T-cell (primary cell): ENCODE data around the gene ASTN1. TPM values are rescaled to one million over a fixed set of nuclear protein-coding genes. Genes with fewer than 3 reads are reported as not detected.

Source experiments
- ATAC-seq, 4 experiments: fragments of 200-7000 bp in 3 of 4; fragments of 150-1000 bp in 1 of 4; cut with Tn5 transposase; replicated peaks in 1 of 4; 1 replicate in 3 of 4; 2 replicates in 1 of 4; pipeline ENCODE4 v1.10.0; 2021; ENCODE audit warnings: moderate library complexity in 3 of 4, mild to moderate bottlenecking in 2 of 4, moderate number of reproducible peaks in 1 of 4
- CTCF ChIA-PET, 2 donors: fragments of 300-600 bp; sonication (Branson Sonifier 250); formaldehyde crosslinking; loops; one replicate each; lab custom pipeline; 2022; ENCODE audit warnings: antibody characterized with exemption in 2 of 2; lab: Charles Lee
- POLR2A ChIA-PET, 2 donors: fragments of 300-600 bp; sonication (Branson Sonifier 250); formaldehyde crosslinking; loops; one replicate each; lab custom pipeline; 2022; ENCODE audit warnings: antibody characterized with exemption in 2 of 2; lab: Charles Lee
- DNase-seq, 35 experiments: peaks; one replicate each; pipeline versions ENCODE4 v3.0.0 to v3.0.0-alpha.2; 2013 to 2023
- H3K27ac ChIP-seq: one replicate; pipeline ENCODE4 v1.5.1; 2013; ENCODE audit warnings: low read length
- H3K27me3 ChIP-seq, 2 experiments: replicated peaks in 1 of 2; 1 replicate in 1 of 2; 2 replicates in 1 of 2; pipeline versions ENCODE4 v1.6.1 to v1.7.0; 2013; ENCODE audit warnings: low read length in 1 of 2, mixed read lengths in 1 of 2; ENCODE audit not compliant: control insufficient read depth in 2 of 2, insufficient read depth in 2 of 2; ENCODE audit errors: extremely low read depth in 1 of 2
- H3K36me3 ChIP-seq, 2 donors: 1 replicate in 1 of 2; 2 replicates in 1 of 2; pipeline versions ENCODE4 v1.6.1 to v1.7.0; 2013; ENCODE audit warnings: low read length in 1 of 2; ENCODE audit not compliant: control insufficient read depth in 2 of 2, insufficient read depth in 1 of 2; ENCODE audit errors: extremely low read depth in 1 of 2
- H3K4me1 ChIP-seq, 2 experiments: 1 replicate in 1 of 2; 2 replicates in 1 of 2; pipeline versions ENCODE4 v1.6.1 to v1.7.0; 2013; ENCODE audit warnings: low read length in 2 of 2, mixed read lengths in 1 of 2; ENCODE audit not compliant: insufficient read depth in 2 of 2, control insufficient read depth in 1 of 2; ENCODE audit errors: extremely low read depth in 1 of 2
- H3K4me3 ChIP-seq, 2 donors: 1 replicate in 1 of 2; 2 replicates in 1 of 2; pipeline versions ENCODE4 v1.5.1 to v1.7.0; 2013; ENCODE audit warnings: mild to moderate bottlenecking in 2 of 2, low read length in 1 of 2, moderate library complexity in 1 of 2; ENCODE audit not compliant: control insufficient read depth in 1 of 2; ENCODE audit errors: extremely low read depth in 1 of 2
- H3K9me3 ChIP-seq: 2 replicates; pipeline ENCODE4 v1.7.0; 2013
- H3K27ac Mint-ChIP-seq, 2 donors: one replicate each; pipeline ENCODE4 v1.8.0; 2020 to 2021; ENCODE audit warnings: mild to moderate bottlenecking in 2 of 2, mixed read lengths in 2 of 2
- H3K27me3 Mint-ChIP-seq, 2 donors: one replicate each; pipeline ENCODE4 v1.8.0; 2021 to 2022; ENCODE audit warnings: mixed read lengths in 2 of 2
- H3K36me3 Mint-ChIP-seq: one replicate; pipeline ENCODE4 v1.8.0; 2021; ENCODE audit warnings: mixed read lengths
- H3K4me1 Mint-ChIP-seq, 3 donors: one replicate each; pipeline ENCODE4 v1.8.0; 2020 to 2022; ENCODE audit warnings: mixed read lengths in 3 of 3, mild to moderate bottlenecking in 1 of 3
- H3K4me3 Mint-ChIP-seq, 3 donors: one replicate each; pipeline ENCODE4 v1.8.0; 2020 to 2022; ENCODE audit warnings: mild to moderate bottlenecking in 3 of 3, mixed read lengths in 3 of 3, moderate library complexity in 3 of 3
- H3K9me3 Mint-ChIP-seq, 3 donors: one replicate each; pipeline ENCODE4 v1.8.0; 2020 to 2022; ENCODE audit warnings: mixed read lengths in 3 of 3
- WGBS: methylation state at CpG from one replicate; pipeline ENCODE4 v1.1.5; 2013; ENCODE audit warnings: missing lambda C conversion rate; ENCODE audit not compliant: insufficient coverage; 5-methylcytosine and 5-hydroxymethylcytosine counted together
- total RNA-seq, 35 experiments: library from RNA in 6 of 35; stranded (reverse) in 6 of 35; fragments of 120-200 nt in 1 of 35; gene quantifications; one replicate each; pipeline versions ENCODE4 v1.2.1 to v1.2.4 and lab custom pipeline; 2013 to 2026

The ASTN1 gene
- total RNA-seq, 5 donors from 2014 or later (not counting 1 experiment from before 2014, with no cell fraction given): 0.06 TPM; not detected in 4

DNA sequence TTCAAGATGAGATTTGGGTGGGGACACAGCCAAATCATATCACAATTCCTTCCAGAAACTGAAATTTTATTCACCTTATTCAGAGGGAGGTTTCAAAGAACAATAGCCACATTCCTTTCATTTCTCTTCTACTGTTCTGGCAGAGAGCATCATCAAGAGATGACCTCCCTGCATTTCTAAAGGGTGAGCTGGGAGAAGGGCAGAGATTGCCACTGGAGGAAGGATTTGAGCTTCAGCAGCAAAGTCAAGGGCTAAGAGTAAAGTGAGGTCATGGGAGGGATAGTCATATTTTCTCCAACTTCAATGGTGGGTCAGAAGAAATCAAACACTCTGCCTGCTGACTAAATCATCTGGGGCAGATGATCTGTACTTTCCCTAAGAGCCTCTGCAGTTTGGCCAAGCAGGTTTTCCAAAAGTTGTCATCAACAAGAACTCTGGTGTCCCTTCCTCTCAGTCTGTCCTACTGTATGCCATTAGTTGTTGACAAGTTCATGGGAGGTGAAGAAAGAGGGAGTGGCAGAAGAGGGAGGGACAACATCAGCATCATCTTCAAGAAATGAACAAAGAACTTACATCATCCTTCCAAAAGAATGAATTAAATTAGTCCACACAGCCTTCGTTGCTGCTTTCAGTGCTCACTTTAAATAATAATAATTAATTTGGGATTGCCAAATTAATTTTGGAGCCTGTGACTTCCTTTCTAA, 298.3 kb downstream of the ASTN1 start:
- ChIA-PET CTCF (no interaction called here), POLR2A (no interaction called here)
- H3K36me3 ChIP-seq: no peaks in the 10 kb centered on the region
- ATAC-seq: no peak
- no peak overlapping the region for H3K4me3 ChIP-seq
- H3K27ac ChIP-seq: no peak overlapping the region
- H3K4me3 Mint-ChIP-seq: no peak overlapping the region
- H3K27me3 Mint-ChIP-seq: peaks cover 3 to 19% of the 10 kb centered on the region in 2 donors
- no CpG with 5 or more reads among the region's 1 CpG for WGBS
- H3K27ac Mint-ChIP-seq: no peak overlapping the region
- H3K9me3 ChIP-seq: no peaks in the 10 kb centered on the region
- no peak for DNase-seq
- H3K9me3 Mint-ChIP-seq: peaks cover 0 to 8% (median 0%) of the 10 kb centered on the region in 3 donors
- H3K36me3 Mint-ChIP-seq: no peaks in the 10 kb centered on the region
- H3K4me1 ChIP-seq: no peaks in the 10 kb centered on the region
- H3K27me3 ChIP-seq: peaks cover 0 to 2% of the 10 kb centered on the region in 2 experiments
- no peaks in the 10 kb centered on the region for H3K4me1 Mint-ChIP-seq

GRCh38 chr1:176864211-176864610, 300.3 kb downstream of the ASTN1 start:
- Histone ChIP-seq H3K4me3 (no peak overlapping the region), H3K27ac (no peak overlapping the region), H3K9me3 (no peaks in the 10 kb centered on the region), H3K36me3 (no peaks in the 10 kb centered on the region), H3K27me3 (no peaks in the 10 kb centered on the region), H3K4me1 (no peaks in the 10 kb centered on the region)
- DNase-seq (no peak), ATAC-seq (no peak)
- Mint-ChIP-seq H3K27me3 (peaks cover 3 to 11% of the 10 kb centered on the region in 2 donors), H3K27ac (no peak overlapping the region), H3K4me3 (no peak overlapping the region), H3K4me1 (no peaks in the 10 kb centered on the region), H3K9me3 (peaks cover 0 to 8% (median 0%) of the 10 kb centered on the region in 3 donors), H3K36me3 (no peaks in the 10 kb centered on the region)
- POLR2A ChIA-PET: no interaction called here
- 95% methylated on average over 7 of the region's 9 CpGs for WGBS
- CTCF ChIA-PET: no interaction called here

- ChIA-PET POLR2A (no interaction called here), CTCF (no interaction called here)
- H3K36me3 ChIP-seq: no peaks in the 10 kb centered on the region
- no peak overlapping the region for H3K4me3 ChIP-seq
- no peaks in the 10 kb centered on the region for H3K27me3 ChIP-seq
- no peak overlapping the region for H3K27ac Mint-ChIP-seq
- H3K27ac ChIP-seq: no peak overlapping the region
- 100% methylated on average over 1 of the region's 4 CpGs for WGBS
- ATAC-seq (no peak), DNase-seq (no peak)
- H3K9me3 ChIP-seq: no peaks in the 10 kb centered on the region
- peaks cover 3 to 11% of the 10 kb centered on the region in 2 donors for H3K27me3 Mint-ChIP-seq
- H3K4me1 ChIP-seq: no peaks in the 10 kb centered on the region
- peaks cover 0 to 8% (median 0%) of the 10 kb centered on the region in 3 donors for H3K9me3 Mint-ChIP-seq
- no peaks in the 10 kb centered on the region for H3K4me1 Mint-ChIP-seq
- no peak overlapping the region for H3K4me3 Mint-ChIP-seq
- H3K36me3 Mint-ChIP-seq: no peaks in the 10 kb centered on the region
These were observed 300.9 kb downstream of the ASTN1 start for GRCh38 chr1:176863613-176864012.

DNA sequence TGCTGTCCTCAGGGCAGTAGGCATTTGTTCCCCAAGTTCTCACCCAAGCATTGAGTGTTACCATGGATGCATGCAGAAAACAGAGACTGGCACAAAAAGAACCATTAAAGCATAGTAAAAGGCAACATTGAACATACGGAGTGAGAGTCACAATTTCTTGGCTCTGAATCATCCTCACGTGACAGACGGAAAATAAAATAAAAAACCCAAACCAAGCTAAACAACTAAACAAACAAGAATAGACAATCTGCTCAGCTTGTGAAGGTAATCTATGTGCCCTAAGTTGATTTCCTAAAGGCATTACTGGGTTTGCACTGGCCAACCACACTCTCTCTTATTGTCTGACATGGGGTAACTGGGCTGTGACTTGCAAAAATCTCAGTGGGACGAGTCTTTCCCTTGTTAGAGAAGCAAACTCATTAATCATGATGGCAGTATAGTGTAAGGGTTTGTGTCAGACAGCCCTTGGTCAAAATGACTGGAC, 306.0 kb downstream of the ASTN1 start:
- H3K27ac Mint-ChIP-seq: no peak overlapping the region

DNA sequence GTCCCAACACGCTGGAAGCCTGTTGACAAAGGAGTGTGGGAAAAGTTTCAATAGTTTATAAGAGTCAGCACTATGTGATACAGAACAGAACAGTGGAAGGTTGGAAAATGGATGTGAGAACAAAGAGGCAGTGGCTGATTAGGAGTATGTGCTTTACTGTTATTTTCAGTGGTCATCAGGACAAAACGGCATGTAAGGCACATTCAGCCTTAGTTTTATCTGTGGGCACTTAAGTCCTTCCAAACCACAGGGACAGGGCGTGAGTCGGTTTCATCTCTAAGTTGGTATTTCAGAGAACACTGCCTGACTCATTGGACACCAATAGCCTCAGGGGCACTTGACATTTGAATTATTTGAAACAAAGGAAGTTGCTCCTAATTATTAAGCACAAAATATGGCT, 306.9 kb downstream of the ASTN1 start:
- no peaks in the 10 kb centered on the region for H3K27me3 ChIP-seq
- no peaks in the 10 kb centered on the region for H3K36me3 Mint-ChIP-seq
- H3K9me3 Mint-ChIP-seq: peaks cover 0 to 17% (median 4%) of the 10 kb centered on the region in 3 donors
- ATAC-seq (no peak), DNase-seq (no peak)
- 83% methylated on average over 1 of the region's 4 CpGs for WGBS
- ChIA-PET CTCF (no interaction called here), POLR2A (no interaction called here)
- H3K36me3 ChIP-seq: no peaks in the 10 kb centered on the region
- no peak overlapping the region for H3K27ac ChIP-seq
- H3K27ac Mint-ChIP-seq: no peak overlapping the region
- no peaks in the 10 kb centered on the region for H3K4me1 ChIP-seq
- no peak overlapping the region for H3K4me3 Mint-ChIP-seq
- H3K9me3 ChIP-seq: no peaks in the 10 kb centered on the region
- H3K4me3 ChIP-seq: no peak overlapping the region
- peaks cover 6 to 17% of the 10 kb centered on the region in 2 donors for H3K27me3 Mint-ChIP-seq
- H3K4me1 Mint-ChIP-seq: no peaks in the 10 kb centered on the region

More for the DNA sequence above, 306.0 kb downstream of the ASTN1 start:
- Histone ChIP-seq H3K4me1 (no peaks in the 10 kb centered on the region), H3K27ac (no peak overlapping the region), H3K4me3 (no peak overlapping the region), H3K27me3 (no peaks in the 10 kb centered on the region), H3K9me3 (no peaks in the 10 kb centered on the region), H3K36me3 (no peaks in the 10 kb centered on the region)
- ChIA-PET POLR2A (no interaction called here), CTCF (no interaction called here)
- Mint-ChIP-seq H3K36me3 (no peaks in the 10 kb centered on the region), H3K4me1 (no peaks in the 10 kb centered on the region), H3K4me3 (no peak overlapping the region), H3K9me3 (peaks cover 0 to 17% (median 4%) of the 10 kb centered on the region in 3 donors), H3K27me3 (peaks cover 6 to 14% of the 10 kb centered on the region in 2 donors)
- ATAC-seq (no peak), DNase-seq (no peak)
- WGBS: 100% methylated on average over 1 of the region's 4 CpGs

GRCh38 chr1:176854758-176855745, 309.5 kb downstream of the ASTN1 start:
- ATAC-seq (no peak), DNase-seq (no peak)
- no peaks in the 10 kb centered on the region for H3K9me3 ChIP-seq
- ChIA-PET POLR2A (no interaction called here), CTCF (interaction anchor here in 1 of 2 donors (0.6 kb wide), 1 partner anchor 9 kb away, joined by 3 read pairs; no protein-coding TSS in a partner anchor)
- no peak overlapping the region for H3K27ac Mint-ChIP-seq
- H3K27me3 Mint-ChIP-seq: peaks cover 4 to 14% of the 10 kb centered on the region in 2 donors
- H3K4me3 Mint-ChIP-seq: no peak overlapping the region
- no peaks in the 10 kb centered on the region for H3K4me1 Mint-ChIP-seq
- H3K4me1 ChIP-seq: no peaks in the 10 kb centered on the region
- H3K27ac ChIP-seq: no peak overlapping the region
- H3K4me3 ChIP-seq: no peak overlapping the region
- no CpG with 5 or more reads among the region's 7 CpGs for whole genome bisulfite sequencing
- no peaks in the 10 kb centered on the region for H3K36me3 ChIP-seq
- H3K36me3 Mint-ChIP-seq: no peaks in the 10 kb centered on the region
- peaks cover 0 to 18% (median 4%) of the 10 kb centered on the region in 3 donors for H3K9me3 Mint-ChIP-seq
- no peaks in the 10 kb centered on the region for H3K27me3 ChIP-seq
